Kasumi-1 (cell line): ENCODE data around the gene RPS4Y1.
"Not testable (repeated sequence)": the region's sequence is repeated elsewhere in the genome, so short reads cannot be mapped to it uniquely, and the experiment has no call there.

Experiments used
- DNase-seq, 2 experiments: peaks; one replicate each; lab custom pipeline; 2025; lab: John Stamatoyannopoulos, UW

Gene RPS4Y1

DNA sequence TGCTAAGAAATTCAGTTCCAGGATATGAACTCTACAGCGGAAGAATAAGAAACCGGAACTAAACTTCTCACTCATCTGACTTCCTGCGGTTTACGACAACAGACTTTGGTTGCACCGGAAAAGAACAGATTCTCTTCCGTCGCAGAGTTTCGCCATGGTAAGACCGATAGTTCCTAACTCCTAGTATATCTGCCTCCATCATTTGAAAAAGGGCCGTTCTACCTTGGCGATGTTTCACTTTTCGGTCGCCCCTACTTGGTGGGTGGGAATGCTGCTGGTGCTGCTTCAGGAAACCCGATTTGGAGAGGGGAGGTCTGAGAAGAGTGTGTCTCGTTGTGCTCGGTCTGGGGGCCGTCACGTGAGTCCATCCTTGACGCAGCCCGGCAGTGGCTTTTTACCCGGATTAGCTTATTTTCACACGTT is at the start of gene RPS4Y1:
RPS4Y1 (plus strand) TSS at position 132 of the 423 bp plus-strand sequence; CDS start at position 155, 23 bp downstream.
- DNase-seq = no peak

DNA sequence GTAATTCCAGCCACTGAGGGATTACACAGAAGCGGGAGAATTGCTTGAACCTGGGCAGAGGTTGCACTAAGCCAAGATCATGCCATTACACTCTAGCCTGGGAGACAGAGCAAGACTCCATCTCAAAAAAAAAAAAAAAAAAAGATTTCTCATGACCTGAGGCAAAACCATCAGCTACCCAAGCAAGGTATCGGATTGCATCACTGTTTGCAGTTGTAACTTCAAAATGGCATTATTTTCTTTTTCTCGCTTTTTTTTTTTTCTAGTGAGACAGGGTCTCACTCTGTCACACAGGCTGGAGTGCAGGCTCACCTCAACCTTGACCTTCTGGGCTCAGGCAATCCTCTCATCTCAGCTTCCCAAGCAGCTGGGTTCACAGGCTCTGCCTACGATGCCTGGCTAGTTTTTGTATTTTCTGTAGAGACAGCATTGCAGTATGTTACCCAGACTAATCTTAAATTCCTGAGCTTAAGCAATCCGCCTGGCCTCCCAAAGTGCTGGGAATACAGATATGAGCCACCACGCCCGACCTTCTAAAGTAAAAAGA is 44.4 kb upstream of the RPS4Y1 start:
- DNase-seq = no peak

DNA sequence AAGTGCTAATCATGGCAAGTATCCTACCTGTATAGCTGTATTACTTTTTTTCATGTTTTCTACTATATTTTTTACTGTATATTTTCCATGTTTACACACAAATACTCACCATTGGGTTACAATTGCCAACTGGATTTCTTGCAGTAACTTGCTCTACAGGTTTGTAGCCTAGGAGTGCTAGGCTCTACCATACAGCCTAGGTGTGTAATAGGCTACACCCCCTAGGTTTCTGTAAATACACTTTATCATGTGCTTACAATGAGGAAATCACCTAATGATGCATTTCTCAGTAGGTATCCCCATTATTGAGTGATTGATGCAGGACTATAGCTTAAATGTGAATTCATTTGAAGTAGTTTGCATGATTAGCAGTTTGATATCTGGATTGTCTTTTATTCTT is 43.4 kb upstream of the RPS4Y1 start:
- DNase-seq = no peak

DNA sequence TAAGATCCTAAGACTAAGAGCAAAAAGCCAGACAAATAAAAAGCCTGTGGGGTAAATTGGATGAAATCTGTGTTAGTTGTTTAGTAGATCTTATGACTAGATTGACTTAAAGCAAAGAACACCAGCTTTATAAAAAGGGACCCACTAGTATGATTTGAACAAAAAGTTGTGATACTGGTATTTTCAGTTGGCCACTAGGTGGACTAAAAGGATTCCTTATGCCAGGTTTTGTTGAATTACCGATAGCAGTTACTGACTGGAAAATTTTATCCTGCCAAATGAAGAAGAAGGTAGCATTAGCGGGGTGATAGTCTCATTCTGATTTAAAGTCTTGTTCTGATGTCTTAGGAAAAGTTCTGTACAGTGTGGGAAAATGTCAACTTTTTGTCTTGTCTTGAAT is 41.2 kb upstream of the RPS4Y1 start:
- no peak for DNase-seq

DNA sequence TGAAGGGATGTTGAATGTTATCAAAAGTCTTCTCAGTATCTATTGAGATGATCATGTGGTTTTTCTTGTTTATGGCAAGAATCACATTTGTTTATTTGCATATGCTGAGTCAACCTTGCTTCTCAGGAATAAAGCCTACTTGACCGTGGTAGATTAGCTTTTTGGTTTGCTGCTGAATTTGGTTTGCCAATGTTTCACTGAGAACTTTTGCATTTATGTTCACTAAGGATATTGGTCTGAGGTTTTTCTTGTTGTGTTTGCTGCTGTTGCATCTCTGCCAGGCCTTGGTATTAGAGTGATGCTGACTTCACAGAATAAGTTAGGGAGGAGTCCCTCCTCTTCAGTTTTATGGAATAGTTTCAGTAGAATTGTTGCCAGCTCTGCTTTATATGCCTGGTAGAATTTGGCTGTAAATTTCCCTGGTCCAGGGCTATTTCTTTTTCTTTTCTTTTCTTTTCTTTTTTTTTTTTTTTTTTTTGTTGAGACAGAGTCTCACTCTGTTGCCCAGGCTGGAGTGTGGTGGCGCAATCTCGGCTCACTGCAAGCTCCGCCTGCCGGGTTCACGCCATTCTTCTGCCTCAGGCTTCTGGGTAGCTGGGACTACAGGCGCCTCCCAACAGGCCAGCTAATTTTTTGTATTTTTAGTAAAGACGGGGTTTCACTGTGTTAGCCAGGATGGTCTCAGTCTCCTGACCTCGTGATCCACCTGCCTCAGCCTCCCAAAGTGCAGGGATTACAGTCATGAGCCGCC is 24.1 kb upstream of the RPS4Y1 start:
- not testable (repeated sequence) for DNase-seq

DNA sequence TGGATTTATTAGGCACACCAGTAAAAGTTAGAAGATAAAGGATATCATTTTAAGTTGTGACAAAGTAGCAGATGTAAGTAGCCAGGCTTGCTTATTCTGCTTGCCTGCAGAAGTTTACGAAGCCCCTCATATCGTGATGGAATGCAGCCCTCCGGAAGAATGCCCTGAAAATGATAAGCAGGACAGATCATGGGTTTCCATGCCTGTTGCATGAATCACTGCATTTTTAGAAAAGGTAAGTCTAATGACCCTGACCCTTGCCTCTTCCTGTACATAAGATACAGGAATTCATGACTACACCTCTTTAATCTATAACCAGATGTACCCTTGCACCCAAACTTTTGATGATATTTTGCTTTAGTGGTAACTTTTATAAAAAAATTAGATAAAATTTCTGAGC is 16.9 kb upstream of the RPS4Y1 start:
- DNase-seq = no peak

DNA sequence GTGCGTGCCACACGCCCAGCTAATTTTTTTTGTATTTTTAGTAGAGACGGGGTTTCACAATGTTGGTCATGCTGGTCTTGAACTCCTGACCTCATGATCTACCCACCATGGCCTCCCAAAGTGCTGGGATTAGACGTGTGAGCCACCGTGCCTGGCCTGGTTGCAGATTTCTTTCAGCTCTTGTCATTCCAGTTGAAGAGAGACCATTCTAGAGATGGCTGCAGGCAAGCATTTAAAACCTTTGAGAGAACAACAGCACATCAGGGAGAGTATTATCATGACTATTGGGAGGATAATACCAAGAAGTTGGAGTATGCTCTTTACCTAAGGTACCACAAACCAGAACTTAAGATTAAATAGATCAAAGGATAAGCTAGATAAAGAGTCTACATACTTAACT is 12.9 kb upstream of the RPS4Y1 start:
- no peak for DNase-seq

DNA sequence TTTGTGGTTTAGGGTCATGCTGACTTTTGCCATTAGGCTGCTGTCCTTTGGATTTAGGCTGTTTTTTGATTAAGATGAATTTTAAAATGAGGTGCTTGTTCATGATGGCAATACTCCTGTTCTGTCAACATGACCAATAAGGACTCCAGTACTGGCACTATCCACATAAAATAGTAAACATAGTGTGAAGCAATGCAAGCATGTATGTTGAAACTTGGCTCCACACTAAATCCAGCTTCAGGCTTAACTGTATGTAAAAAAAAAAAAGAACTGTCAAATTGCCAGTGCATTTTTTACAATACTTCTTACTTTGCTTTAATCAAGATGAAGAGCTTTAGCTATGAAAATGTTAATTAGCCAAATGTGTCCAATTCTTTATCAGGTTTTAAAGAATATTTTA is 6.2 kb upstream of the RPS4Y1 start:
- no peak for DNase-seq

DNA sequence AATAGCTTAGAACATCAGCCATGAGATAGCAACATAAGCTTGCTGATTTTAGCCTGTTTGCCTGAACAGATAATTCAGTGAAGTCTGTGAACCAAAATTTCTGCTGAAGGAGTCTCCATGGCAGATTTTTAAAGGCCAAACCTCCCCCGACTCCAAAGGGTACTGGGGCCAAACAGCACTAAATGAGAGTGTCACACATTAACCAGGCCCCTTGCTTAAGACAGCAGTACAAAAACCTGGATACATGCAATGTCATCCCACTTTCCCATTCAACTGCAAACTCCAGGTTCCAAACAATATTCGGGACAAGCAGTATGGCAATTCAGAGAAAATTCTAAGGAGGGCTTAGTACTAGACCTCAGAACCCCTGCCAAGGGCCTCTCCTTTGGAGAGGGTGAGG is 4.3 kb upstream of the RPS4Y1 start:
- no peak for DNase-seq

DNA sequence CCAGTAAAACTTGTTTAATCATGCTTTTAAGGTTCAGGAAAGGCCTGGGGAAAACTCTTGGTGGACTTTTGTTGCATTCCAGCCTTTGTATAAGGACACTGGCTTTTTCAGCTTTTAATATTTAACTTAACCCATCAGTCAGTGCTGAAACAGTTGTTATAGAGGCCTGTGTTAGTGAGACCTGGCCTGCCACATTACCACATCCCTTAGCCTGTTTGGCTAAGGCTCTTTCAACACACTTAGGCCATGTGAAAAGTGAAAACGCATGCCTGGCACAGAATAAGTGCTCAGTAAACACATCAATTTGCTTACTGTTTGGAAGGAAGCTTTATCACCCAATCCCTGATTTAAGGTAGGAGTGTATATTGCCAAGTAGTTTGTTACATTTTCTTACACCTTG is 3.5 kb upstream of the RPS4Y1 start:
- no peak for DNase-seq

DNA sequence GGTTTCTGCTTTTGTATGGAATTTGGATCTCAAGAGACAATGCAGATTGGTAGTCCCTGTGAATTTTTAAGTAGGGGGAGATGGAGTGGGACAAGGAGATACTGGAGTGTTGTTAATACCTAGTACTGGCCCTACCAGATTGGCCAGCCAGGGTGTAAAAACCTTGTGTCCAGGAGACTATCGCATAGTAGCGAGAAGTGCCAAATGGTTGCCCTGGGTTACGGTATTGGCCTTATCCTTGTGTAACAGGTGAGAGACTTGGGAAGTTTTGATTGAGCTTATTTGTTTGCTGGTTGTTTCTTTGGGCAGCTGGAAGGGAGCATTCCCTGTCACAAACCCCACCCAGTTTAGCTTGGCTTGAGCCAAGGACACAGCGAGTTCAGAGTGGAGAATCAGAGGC is 5.4 kb downstream of the RPS4Y1 start:
- DNase-seq = no peak

DNA sequence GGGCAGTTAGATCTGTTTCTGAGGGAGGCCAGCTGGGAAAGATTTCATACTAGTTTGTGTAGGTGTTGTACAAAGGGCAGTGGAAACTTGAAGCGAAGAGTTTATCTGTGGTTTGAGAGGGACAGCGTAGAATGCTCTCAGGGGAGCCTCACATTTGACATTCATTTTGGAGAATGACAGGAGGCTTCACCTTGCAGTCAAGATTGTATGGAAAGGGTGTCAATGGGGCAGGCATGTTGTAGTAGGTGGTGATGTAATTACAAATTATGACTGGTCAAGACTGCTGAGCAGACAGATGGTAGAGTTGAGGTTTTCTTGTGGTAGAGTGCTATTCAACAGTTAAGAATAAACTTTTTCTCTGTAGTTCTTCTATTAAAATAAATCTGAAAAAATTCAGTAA is 7.0 kb downstream of the RPS4Y1 start:
- DNase-seq = no peak

DNA sequence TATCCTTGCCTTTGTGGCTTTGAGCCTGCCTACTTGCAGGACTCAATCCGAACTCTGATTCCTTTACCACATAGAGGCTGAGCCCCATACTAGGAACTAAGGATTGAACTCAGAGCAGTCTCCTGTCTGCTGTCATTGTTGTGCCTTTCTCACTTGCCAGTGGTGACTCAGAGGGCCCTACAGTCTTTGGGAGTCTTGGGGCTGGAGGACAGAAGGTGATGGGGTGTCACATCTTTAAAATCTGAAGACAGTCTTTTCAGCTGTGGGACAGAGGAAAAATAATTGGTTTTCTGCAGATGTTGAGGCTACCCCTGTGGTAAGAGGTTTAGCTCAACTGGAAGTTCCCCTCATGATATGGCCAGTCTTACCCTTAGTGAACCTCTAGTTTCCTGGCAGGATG is 8.0 kb downstream of the RPS4Y1 start:
- DNase-seq = no peak

DNA sequence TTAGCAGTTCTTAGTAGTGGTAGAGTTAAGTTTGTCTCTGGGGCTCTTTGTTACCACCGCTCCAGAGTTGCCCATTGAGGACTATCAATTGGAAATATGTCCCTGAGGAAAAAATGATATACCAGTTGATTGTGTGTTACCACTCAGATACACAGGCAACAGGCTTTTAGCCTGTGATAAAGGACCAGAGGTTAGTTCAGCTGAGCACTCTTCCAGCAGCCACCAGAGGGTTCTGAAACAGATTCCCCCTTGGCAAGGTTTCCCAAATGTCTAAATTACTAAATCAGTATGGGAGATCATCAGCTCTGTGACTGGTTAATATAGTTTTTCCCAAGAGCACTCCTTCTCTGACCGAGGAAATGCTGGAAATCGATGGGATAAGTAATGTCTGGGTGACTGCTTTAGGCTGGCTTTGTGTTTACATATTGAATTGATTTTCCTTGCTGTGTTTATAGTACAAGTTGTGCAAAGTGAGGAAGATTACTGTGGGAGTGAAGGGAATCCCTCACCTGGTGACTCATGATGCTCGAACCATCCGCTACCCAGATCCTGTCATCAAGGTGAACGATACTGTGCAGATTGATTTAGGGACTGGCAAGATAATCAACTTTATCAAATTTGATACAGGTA is 12.9 kb downstream of the RPS4Y1 start:
- no peak for DNase-seq

DNA sequence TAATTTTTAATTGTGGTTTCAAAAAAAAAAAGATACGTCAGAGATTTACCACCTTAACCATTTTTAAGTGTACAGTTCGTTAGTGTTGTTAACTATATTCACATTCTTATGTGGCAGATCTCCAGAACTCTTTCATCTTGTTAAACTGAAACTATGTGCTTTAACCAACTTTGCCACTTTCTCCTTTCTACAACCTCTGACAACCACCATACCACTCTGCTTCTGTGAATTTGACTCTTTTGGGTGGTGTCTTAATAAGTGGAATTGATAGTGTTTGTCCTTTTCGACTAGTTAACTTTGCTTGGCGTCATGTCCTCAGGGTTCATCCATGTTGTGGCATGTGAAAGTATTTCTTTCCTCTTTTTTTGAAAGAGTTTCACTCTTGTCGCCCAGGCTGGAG is 15.7 kb downstream of the RPS4Y1 start:
- DNase-seq = no peak

DNA sequence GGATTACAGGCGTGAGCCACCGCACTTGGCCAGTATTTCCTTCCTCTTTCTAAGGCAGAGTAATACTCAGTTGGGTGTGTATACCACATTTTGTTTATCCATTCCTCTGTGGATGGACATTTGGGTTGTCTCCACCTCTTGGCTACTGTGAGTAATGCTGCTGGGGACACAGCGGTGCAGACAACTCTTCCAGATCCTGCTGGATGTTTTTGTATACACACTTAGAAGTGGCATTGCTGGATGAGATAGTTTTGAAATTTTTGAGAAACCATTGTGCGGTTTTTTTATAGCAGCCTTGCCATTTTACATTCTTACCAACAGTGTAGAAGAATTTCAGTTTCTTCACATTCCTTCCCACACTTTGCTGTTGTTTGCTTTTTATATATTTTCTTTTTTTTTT is 16.3 kb downstream of the RPS4Y1 start:
- no peak for DNase-seq

DNA sequence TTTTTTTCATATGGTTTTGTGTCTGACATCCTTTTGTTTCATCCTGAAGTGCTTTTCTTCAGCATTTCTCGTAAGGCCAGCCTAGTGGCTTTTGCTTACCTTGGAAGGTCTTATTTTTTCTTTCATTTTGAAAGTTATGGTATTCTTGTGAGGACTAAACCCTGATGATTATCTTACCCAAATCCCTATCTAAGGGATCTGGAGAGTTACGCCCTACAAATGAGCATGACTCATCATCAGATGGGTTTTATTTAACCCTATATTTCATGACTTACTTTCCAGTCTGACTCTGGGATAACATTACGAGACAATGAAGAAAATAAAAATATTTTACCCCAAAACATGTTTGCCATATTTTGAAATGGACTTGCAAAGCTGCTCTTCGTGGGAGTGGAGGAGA is 18.4 kb downstream of the RPS4Y1 start:
- DNase-seq = no peak

DNA sequence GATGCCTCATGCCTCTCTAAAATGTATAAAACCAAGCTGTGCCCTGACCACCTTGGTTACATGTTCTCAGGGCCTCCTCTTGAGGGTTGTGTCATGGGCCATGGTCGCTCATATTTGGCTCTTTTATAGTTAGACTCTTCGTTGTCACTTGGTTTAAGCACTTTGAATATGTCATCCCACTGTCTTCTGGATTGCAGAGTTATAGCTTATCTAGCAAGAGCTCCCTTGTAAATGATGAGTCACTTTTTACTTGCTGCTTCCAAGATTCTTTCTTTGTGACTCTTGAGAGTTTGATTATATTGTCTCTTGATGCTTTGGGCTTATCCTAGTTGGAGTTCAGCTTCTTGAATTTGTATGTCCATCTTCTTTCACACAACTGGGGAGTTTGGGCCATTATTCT is 19.1 kb downstream of the RPS4Y1 start:
- no peak for DNase-seq

DNA sequence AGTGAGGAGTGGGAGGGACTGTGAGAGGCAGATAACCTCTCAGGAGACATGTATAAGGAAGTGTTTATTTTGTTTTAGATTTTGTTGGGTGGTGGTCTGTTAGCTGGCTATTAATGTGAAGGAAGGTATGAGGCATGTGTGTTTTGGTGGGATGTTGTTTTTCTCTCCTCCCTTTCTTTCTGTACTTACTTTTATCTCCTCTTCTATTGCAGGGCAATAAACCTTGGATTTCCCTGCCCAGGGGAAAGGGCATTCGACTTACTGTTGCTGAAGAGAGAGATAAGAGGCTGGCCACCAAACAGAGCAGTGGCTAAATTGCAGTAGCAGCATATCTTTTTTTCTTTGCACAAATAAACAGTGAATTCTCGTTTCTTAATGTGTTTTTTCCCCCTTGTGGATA is 25.2 kb downstream of the RPS4Y1 start:
- no peak for DNase-seq

DNA sequence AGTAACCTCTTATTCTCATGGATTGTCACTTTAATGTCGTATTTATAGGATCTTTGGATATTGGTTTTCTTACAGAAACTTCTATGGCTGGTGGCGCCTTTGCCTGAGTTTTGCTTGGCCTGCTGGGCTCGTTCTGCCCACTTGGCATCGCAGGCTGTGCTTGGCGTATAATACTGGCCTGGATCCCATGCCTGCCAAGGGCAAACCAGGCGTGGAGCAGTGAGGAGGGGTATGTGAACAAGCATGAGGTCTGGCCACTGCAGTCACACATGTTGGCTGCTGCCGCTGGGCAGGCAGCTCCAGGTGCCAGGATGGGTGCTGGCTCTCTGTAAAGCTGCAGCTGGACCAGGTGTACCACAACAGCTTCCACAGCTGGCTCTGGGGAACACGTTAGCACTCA is 26.1 kb downstream of the RPS4Y1 start:
- DNase-seq = no peak

DNA sequence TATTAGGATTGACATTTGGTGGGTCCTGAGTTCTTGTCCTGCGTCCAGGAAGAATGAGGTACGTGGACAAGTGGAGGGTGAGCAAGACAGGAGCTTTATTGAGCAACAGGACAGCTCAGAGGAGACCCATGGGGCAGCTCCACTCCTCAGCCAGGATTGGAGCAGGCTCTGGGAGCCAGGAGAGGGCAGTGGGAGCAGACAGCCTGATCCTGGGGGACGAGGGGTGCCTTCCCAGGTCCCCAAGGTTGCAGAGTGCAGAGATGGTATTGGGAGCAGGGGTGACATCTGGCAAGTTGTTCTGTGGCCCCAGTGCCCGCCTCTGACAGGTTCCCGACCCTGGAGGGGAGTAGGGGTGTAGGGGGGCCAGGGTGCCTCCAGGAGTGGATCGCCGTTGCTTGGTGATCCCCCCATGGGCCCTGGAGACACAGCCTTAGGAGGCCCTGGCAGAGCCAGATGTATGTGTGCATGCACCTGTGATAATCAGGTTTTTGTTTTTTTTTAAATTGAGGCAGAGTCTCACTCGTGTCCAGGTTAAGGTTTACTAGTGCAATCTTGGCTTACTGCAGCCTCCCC is 26.7 kb downstream of the RPS4Y1 start:
- DNase-seq = no peak

DNA sequence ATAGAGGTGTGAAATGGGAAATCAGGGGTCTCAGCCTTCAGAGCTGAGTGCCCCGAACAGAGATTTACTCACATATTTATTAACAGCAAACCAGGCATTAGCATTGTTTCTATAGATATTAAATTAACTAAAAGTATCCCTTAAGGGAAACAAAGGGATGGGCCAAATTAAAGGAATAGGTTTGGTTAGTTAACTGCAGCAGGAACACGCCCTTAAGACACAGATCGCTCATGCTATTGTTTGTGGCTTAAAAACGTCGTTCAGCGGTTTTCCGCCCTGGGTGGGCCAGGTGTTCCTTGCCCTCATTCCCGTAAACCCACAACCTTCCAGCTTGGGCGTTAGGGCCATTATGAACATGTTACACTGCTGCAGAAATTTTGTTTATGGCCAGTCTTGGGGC is 30.8 kb downstream of the RPS4Y1 start:
- DNase-seq = not testable (repeated sequence)

DNA sequence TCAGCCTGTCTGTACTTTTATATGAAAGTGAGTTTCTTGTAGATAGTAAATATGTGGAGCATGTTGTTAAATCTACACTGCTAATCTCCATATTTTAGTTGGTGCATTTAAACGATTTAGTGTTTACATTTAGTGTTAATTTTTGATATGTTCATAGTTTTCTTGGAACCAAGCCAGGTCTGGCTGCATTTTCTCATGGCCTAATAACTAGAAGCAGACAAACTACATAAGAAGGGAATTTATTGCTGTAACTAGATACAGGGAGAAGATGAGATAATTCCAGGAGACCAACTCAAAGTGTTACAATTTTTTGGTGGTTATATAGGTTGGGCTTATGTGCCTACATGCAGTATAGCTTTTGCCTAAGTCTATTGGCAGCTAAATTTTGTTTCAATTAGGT is 32.8 kb downstream of the RPS4Y1 start:
- DNase-seq = no peak
